ENCODE data around the gene TIAL1. TPM values are rescaled to one million over a fixed set of nuclear protein-coding genes. Genes with fewer than 3 reads are reported as not detected.

TIAL1 gene
- total and polyA plus RNA-seq, 10 of the 15 experiments (the other 5 are each of a cell fraction or from before 2014, with no cell fraction given), result 26.0 to 159 (median 62.8) TPM

DNA sequence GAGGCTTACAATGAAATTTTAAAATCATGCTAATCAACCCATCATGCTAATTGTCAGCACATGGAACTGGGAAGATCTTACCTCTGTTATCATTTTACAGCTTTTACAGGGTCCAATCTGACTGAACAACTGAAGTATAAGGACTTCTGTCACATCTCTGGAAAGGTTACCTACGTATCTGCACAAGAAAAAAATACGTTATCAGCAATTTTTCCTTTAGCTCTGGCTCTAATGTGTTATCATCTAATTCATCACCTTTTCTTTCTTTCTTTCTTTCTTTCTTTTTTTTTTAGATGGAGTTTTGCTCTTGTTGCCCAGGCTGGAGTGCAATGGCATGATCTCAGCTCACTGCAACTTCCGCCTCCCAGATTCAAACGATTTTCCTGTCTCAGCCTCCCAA, 8.7 kb downstream of the TIAL1 start:
- no peak overlapping the region for H2AFZ ChIP-seq (ENCODE audit: control insufficient read depth, low read depth, low read length)

DNA sequence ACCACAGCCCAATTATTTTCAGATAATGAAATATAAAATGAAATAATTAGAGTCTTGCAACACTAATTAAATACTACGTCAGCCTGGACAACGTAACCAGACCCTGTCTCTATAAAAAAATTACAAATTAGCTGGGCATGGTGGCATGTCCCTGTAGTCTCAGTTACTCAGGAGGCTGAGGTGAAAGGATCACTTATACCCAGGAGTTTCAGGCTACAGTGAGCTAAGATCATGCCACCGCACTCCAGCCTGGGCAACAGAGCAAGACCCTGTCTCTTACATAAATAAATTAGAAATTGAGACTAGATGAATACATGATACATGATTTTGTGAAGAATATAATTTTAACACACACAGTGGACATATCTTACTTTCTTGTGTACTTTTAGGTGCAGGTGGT, 18.4 kb downstream of the TIAL1 start:
- H3K4me2 ChIP-seq (ENCODE audit: control insufficient read depth, insufficient read depth), result no peak overlapping the region
- no peak for ATAC-seq
- H3K9ac ChIP-seq (ENCODE audit: control insufficient read depth, insufficient read depth, low read length), result no peak overlapping the region
- H3K9me3 ChIP-seq (replicated peaks; ENCODE audit: control insufficient read depth, insufficient read depth, low read length), result no peaks in the 10 kb centered on the region
- CTCF ChIA-PET, result no interaction called here
- DNase-seq (ENCODE audit: low read depth, low spot score), result no peak
- POLR2A ChIA-PET, result interaction anchor here (0.7 kb wide), 1 partner anchor 269 kb away, joined by 3 read pairs; no protein-coding TSS in a partner anchor
- RAD21 ChIA-PET (ENCODE audit: unreplicated experiment), result no interaction called here
- no peak overlapping the region for H3K4me3 ChIP-seq
- FAIRE-seq, result no peak
- H4K20me1 ChIP-seq (ENCODE audit: control insufficient read depth, insufficient read depth), result no peaks in the 10 kb centered on the region
- WGBS (ENCODE audit: insufficient coverage, insufficient replicate concordance, low lambda C conversion rate, missing lambda C conversion rate), result 98% methylated on average over 3 of the region's 3 CpGs
- BruUV-seq (replicated peaks), result no TSS peak
- no peak overlapping the region for H2AFZ ChIP-seq (ENCODE audit: control insufficient read depth, low read depth, low read length)
- in situ Hi-C loops (cut with MboI) (no loop called here), intact Hi-C loops (cut with micrococcal nuclease; ENCODE audit: unreplicated experiment) (no loop called here)
- peaks cover 13% of the 10 kb centered on the region for H3K79me2 ChIP-seq (ENCODE audit: control insufficient read depth, insufficient read depth, low read length)
- no peak overlapping the region for H3K27ac ChIP-seq (ENCODE audit: control insufficient read depth, insufficient read depth)
- no peaks in the 10 kb centered on the region for H3K4me1 ChIP-seq (ENCODE audit: control insufficient read depth, insufficient read depth, low read length)
- peaks cover 6 to 35% of the 10 kb centered on the region in 2 experiments for H3K36me3 ChIP-seq (ENCODE audit: control insufficient read depth in 2 of 2, insufficient read depth in 2 of 2, low read length in 1 of 2)
- H3K27me3 ChIP-seq (replicated peaks in 1 of 2; ENCODE audit: control insufficient read depth in 2 of 2, insufficient read depth in 2 of 2, low read length in 1 of 2), result no peaks in the 10 kb centered on the region
- SMC1A ChIA-PET (ENCODE audit: uncharacterized antibody, unreplicated experiment), result no interaction called here
- TF ChIP-seq FOXK2 (IDR thresholded peaks at IDR 0.05) (no peak), NR2F1 (conservative IDR thresholded peaks at IDR 0.05) (no peak), NFIC (IDR thresholded peaks at IDR 0.05; ENCODE audit: low read depth, low read length) (no peak), CHD4 (IDR thresholded peaks at IDR 0.05) (no peak), GATAD2B (conservative IDR thresholded peaks at IDR 0.05; ENCODE audit: low read depth) (no peak), GABPA (IDR thresholded peaks at IDR 0.05; ENCODE audit: low read depth) (no peak), ZNF207 (IDR thresholded peaks at IDR 0.05; ENCODE audit: borderline replicate concordance) (no peak), WRNIP1 (IDR thresholded peaks at IDR 0.05; ENCODE audit: borderline replicate concordance, low read depth, low read length) (no peak), MEF2B (IDR thresholded peaks at IDR 0.05; ENCODE audit: partially characterized antibody, poor library complexity, severe bottlenecking) (no peak), NFXL1 (IDR thresholded peaks at IDR 0.05; ENCODE audit: borderline replicate concordance) (no peak)
- TF ChIP-seq, protein P1, sequence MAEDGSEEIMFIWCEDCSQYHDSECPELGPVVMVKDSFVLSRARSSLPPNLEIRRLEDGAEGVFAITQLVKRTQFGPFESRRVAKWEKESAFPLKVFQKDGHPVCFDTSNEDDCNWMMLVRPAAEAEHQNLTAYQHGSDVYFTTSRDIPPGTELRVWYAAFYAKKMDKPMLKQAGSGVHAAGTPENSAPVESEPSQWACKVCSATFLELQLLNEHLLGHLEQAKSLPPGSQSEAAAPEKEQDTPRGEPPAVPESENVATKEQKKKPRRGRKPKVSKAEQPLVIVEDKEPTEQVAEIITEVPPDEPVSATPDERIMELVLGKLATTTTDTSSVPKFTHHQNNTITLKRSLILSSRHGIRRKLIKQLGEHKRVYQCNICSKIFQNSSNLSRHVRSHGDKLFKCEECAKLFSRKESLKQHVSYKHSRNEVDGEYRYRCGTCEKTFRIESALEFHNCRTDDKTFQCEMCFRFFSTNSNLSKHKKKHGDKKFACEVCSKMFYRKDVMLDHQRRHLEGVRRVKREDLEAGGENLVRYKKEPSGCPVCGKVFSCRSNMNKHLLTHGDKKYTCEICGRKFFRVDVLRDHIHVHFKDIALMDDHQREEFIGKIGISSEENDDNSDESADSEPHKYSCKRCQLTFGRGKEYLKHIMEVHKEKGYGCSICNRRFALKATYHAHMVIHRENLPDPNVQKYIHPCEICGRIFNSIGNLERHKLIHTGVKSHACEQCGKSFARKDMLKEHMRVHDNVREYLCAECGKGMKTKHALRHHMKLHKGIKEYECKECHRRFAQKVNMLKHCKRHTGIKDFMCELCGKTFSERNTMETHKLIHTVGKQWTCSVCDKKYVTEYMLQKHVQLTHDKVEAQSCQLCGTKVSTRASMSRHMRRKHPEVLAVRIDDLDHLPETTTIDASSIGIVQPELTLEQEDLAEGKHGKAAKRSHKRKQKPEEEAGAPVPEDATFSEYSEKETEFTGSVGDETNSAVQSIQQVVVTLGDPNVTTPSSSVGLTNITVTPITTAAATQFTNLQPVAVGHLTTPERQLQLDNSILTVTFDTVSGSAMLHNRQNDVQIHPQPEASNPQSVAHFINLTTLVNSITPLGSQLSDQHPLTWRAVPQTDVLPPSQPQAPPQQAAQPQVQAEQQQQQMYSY (CRISPR knock-in tag; IDR thresholded peaks at IDR 0.05), result no peak

More for the DNA sequence above, 8.7 kb downstream of the TIAL1 start:
- SMC1A ChIA-PET (ENCODE audit: uncharacterized antibody, unreplicated experiment), result interaction anchor here (0.6 to 1.4 kb wide), 4 partner anchors 13 to 379 kb away, joined by 3 to 4 read pairs (median 3); no protein-coding TSS in a partner anchor
- peaks cover 7 to 32% of the 10 kb centered on the region in 2 experiments for H3K36me3 ChIP-seq (ENCODE audit: control insufficient read depth in 2 of 2, insufficient read depth in 2 of 2, low read length in 1 of 2)
- no peak for ATAC-seq
- RAD21 ChIA-PET (ENCODE audit: unreplicated experiment), result no interaction called here
- in situ Hi-C loops (cut with MboI), result no loop called here
- FAIRE-seq, result no peak
- intact Hi-C loops (cut with micrococcal nuclease; ENCODE audit: unreplicated experiment), result no loop called here
- BruUV-seq (replicated peaks), result no TSS peak
- H3K27ac ChIP-seq (ENCODE audit: control insufficient read depth, insufficient read depth), result no peak overlapping the region
- H3K4me1 ChIP-seq (ENCODE audit: control insufficient read depth, insufficient read depth, low read length), result no peaks in the 10 kb centered on the region; the same call in 1 of the 2 replicates
- H3K4me2 ChIP-seq (ENCODE audit: control insufficient read depth, insufficient read depth), result peak overlapping the region; percentile 30; the same call in 1 of the 2 replicates
- WGBS (ENCODE audit: insufficient coverage, insufficient replicate concordance, low lambda C conversion rate, missing lambda C conversion rate), result 99% methylated on average over 4 of the region's 4 CpGs
- no peaks in the 10 kb centered on the region for H3K27me3 ChIP-seq (replicated peaks in 1 of 2; ENCODE audit: control insufficient read depth in 2 of 2, insufficient read depth in 2 of 2, low read length in 1 of 2)
- POLR2A ChIA-PET, result interaction anchor here (0.5 to 0.7 kb wide), 2 partner anchors 39 to 95 kb away, joined by 3 read pairs; no protein-coding TSS in a partner anchor
- peaks cover 8% of the 10 kb centered on the region; the same call in 1 of the 2 replicates for H4K20me1 ChIP-seq (ENCODE audit: control insufficient read depth, insufficient read depth)
- no peak overlapping the region for H3K9ac ChIP-seq (ENCODE audit: control insufficient read depth, insufficient read depth, low read length)
- no peak for TF ChIP-seq NBN (IDR thresholded peaks at IDR 0.05)
- TF ChIP-seq MYC (IDR thresholded peaks at IDR 0.05; ENCODE audit: insufficient read depth, insufficient read length, insufficient replicate concordance, low read length, severe bottlenecking), result no peak
- no peak for TF ChIP-seq RCOR1 (conservative IDR thresholded peaks at IDR 0.05; ENCODE audit: low read depth, low read length)
- no peak for TF ChIP-seq TCF12 (IDR thresholded peaks at IDR 0.05; ENCODE audit: low read depth, low read length)
- H3K9me3 ChIP-seq (replicated peaks; ENCODE audit: control insufficient read depth, insufficient read depth, low read length), result no peaks in the 10 kb centered on the region; the same call in 2 of the 3 replicates
- peaks cover 85% of the 10 kb centered on the region for H3K79me2 ChIP-seq (ENCODE audit: control insufficient read depth, insufficient read depth, low read length)
- DNase-seq (ENCODE audit: low read depth, low spot score), result no peak
- H3K4me3 ChIP-seq, result no peak overlapping the region
- CTCF ChIA-PET, result interaction anchor here (0.6 to 1.6 kb wide), 4 partner anchors 15 to 336 kb away, joined by 3 to 6 read pairs (median 3); no protein-coding TSS in a partner anchor
